Renal cortical epithelial cell (primary cell): ENCODE measurements around the gene TEX261. TPM values are rescaled to one million over a fixed set of nuclear protein-coding genes. Genes with fewer than 3 reads are reported as not detected.
"Not testable (repeated sequence)": the region's sequence is repeated elsewhere in the genome, so short reads cannot be mapped to it uniquely, and the experiment has no call there.

Source experiments
- DNase-seq: peaks from one replicate; pipeline ENCODE4 v3.0.0-alpha.2; 2011; ENCODE audit warnings: low read depth
- total RNA-seq: library from RNA; depleted of rRNA; stranded (reverse); fragments of >200 nt; gene quantifications from 2 replicates; pipeline ENCODE4 v1.2.3, GENCODE V29; 2014

Gene TEX261
- total RNA-seq: 40.7 and 50.2 TPM in 2 replicates

- peak; percentile 47 for DNase-seq
These were observed at the start of gene TEX261 for GRCh38 chr2:70994699-70995425. TEX261 (minus strand) TSS chr2:70994873; CDS start chr2:70994757, 116 bp downstream.

DNA sequence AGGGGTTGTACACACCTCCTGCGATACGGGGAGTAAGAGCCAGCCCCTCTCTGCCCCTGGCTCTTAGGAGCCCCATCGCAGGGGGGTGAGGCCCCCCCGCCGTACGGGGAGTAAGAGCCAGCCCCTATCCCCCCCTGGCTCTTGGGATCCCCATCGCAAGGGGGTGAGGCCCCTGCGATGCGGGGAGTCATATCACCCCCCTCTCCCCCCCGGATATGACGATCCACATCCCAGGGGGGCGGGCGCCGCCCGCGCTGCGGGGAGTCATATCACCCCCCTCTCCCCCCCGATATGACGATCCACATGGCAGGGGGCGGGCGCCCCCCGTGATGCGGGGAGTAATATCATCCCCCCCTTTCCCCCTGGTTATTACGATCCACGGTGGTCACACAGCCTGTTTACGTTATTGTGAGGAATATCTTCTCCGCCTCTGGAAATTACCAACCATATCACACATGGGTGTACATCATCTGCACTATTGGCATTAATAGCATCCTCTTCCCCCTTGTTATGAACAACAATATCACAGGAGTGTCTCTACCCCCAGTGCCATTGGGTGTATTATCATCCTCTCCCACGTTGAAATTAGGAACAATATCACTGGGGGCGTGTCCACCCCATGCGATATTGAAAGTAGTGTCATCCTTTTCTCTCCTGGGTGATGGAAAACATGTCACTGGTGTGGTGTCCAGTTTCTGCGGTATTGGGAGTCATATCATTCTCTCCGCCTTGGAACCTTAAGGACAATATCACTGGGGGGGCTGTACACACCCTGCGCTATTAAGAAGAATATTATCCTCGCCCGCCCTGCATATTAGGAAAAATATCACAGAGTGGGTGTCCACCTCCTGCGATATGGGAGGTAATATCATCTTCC lies 49.1 kb upstream of the TEX261 start:
- no peak for DNase-seq

DNA sequence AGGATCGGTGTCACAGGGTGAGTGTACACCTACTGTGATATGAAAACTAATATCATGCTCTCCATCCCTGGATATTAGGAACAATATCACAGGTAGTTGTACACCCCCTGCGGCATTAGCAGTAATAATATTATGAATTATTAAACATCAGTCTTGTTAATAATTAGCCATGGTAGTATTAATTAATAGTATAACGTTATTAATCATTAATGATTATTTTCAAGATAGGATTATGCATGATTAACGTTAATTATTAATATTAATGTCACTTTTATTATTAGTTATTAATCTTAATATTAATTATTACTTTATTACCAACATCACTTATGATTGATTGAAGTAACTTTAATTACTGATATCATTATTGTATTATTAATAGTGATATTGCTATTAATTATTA lies 47.6 kb upstream of the TEX261 start:
- DNase-seq: no peak

- not testable (repeated sequence) for DNase-seq
These were observed 41.6 kb upstream of the TEX261 start for GRCh38 chr2:71036296-71036695.

GRCh38 chr2:71023553-71024243 lies 29.0 kb upstream of the TEX261 start:
- peak; percentile 3 for DNase-seq

DNA sequence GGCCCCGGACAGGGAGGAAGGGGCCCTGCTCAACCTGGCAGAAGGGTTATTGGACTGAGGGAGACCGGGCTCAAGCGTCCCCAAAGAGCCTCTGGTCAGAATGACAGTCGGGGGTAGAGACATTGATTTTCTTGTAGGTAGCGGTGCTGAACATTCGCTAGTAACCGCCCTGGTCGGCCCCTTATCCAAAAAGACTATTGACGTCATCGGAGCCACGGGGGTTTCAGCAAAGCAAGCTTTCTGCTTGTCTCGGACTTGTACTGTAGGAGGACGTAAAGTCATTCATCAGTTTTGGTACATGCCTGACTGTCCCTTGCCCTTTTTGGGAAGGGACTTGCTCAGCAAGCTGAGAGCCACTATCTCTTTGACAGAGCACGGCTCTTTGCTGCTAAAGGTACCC lies 26.7 kb upstream of the TEX261 start:
- DNase-seq: not testable (repeated sequence)

- DNase-seq: not testable (repeated sequence)
These were observed 25.3 kb upstream of the TEX261 start for GRCh38 chr2:71019989-71020388.

DNA sequence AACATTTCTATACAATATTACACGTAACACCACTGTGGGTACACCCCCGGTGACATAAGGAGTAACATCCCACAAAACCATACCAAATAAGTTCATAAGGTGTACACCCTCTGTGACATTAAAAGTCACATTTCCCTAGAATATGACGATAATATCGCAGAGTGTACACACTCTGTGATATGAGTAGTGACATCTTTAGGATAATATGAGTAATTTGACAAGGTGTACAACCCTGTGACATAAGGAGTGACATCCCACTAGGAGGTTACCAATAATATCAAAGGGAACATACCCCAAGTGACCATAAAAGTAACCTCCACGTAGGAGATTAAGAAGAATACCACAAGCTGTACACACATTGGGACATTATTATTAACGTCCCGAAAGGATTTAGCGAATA lies 24.0 kb upstream of the TEX261 start:
- DNase-seq: no peak

DNA sequence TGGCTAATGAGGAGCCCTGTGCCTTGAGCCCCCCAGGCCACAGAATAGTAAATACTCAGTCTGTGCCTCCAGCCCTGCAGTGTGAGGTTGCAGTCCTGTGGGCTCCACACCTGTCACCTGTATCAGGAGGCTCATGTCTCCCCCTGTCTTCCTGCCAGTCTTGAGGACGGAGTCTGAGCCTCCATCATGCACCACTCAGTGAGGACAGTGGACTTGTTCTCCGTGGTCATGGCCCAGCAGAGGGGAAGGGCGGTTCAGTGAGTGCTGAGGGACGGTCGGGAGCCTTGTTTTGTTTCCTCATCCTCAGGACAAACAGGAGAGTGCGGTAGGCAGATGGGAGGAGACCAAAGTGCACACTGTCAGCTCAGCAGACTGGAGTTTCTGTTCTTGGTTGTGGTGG lies 17.1 kb upstream of the TEX261 start:
- not testable (repeated sequence) for DNase-seq

DNA sequence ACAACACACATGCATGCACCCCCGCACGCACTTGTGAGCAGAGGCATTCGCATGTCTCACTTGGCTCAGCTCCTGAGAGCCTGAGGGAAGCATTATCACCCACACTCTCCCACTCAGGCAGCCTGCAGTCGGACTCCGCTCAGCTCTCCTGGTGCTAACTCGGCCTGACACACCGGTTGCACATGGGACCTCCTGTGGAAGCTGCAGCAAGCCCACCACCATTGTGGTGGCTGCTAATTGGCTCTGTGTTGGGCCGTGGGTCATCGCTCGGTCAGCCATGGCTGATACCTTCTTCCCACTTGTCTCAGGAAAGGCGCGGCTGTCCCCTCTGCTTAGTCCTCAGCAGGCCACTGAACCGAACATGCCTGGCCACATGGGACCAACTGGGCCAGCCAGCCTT lies 13.7 kb upstream of the TEX261 start:
- no peak for DNase-seq

DNA sequence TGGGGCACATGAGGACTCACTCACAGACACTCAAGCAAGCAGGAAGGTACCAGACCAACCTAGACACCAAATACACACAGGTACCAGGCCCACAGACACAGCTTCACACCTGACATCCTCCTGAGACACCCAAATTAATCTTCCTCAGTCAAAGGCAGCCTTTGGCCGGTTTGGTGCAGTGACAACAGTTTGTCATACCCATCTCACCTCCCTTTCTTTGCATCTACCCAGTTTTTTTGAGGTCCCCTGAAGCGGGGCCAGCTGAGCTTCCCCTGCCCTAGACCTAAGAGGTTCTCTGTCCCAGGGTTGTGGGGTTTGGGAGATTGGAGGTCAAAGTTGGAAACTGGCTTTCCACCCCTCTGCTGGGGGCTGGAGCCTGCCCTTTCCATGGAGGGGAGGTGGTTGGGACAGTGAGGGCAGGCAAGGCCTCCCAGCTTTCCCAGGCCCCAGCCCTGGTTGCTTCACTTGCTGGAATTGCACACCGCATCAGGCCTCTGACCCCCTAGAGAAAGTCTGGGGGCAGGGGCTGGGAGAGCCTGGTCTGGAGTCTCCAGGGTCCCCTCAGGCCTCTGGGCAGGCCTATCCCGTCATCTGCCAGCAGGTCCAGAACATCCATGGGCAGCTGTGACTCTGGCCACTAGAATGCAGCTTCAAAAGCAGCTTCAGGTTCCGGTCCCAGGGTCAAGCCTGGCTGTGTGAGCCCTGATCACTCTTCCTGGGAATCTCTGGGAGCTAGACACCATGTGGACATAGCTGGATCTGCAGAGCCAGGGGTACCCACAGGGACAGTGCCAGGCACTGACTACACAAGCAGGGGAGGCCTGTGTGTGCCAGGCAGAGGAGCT lies 12.5 kb upstream of the TEX261 start:
- DNase-seq: no peak

- DNase-seq: no peak
These were observed 11.7 kb upstream of the TEX261 start for GRCh38 chr2:71006323-71006722.

DNA sequence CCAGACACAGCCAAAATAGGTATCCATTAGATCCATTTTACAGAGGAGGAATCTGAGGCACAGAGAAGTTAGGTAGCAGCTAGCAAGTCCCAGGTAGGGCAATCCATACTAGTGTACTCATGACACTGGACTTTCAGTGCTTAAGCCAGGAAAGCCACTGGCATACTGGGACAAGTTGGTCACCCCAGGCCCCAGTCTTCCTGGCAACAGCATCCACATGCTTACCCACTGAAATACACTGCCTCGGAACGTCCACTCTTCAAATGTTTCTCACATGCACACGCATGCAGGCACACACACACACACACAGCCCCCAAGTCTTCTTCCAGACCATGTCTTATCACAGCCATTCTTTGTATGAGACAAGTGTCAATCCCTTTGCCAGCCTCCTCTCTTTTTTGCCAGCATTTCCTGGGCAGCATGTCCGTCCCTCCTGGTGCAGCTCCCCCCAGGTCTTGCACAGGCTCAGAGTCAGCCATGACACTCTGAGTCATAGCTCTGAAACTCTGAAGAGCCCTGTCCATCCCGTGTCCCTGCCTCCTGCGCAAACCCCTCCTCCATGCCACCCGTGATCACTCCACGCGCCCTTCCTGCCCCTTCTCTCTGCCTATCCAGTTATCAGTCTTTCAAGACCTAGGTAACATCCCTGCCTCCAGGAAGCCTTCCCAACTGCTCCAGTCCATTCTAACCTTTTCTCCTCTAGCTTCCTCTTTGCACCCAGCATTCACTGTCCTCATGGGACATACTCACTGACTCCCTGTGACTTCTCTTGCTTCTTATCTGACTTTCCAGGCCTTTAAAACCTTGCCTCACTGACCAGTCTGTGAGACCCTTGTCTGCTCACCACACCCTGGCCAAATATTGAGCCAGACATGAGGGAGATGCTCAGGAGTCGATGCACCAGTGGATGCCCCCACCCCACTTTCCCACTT lies 10.9 kb upstream of the TEX261 start:
- no peak for DNase-seq

DNA sequence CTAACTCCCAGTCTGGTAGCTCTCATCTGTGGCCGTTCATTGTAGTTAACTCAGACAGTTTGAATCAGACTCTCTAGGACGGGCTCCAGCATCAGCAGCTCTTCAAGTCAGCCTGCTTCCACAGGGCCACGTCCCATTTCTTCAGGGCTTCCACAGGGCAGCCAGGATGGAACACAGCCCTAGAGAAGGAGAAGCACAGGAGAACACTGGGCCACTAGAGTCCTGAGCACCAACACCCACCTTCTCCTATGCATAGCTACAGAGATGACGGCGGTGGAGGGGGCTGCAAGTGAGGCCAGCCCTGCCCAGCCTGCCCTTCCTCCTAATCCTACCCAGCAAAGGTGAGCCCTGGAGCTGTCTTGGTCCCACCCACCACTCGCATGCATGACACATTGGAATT lies 10.2 kb upstream of the TEX261 start:
- DNase-seq: no peak

GRCh38 chr2:71003966-71004755 lies 9.5 kb upstream of the TEX261 start:
- DNase-seq: no peak

DNA sequence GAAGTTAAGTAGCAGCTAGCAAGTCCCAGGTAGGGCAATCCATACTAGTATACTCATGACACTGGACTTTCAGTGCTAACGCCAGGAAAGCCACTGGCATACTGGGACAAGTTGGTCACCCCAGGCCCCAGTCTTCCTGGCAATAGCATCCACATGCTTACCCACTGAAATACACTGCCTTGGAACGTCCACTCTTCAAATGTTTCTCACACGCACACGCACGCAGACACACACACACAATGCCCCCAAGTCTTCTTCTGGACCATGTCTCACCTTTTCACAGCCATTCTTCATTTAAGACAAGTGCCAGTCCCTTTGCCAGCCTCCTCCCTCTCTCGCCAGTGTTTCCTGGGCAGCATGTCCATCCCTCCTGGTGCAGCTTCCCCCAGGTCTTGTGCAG lies 8.7 kb upstream of the TEX261 start:
- no peak for DNase-seq

DNA sequence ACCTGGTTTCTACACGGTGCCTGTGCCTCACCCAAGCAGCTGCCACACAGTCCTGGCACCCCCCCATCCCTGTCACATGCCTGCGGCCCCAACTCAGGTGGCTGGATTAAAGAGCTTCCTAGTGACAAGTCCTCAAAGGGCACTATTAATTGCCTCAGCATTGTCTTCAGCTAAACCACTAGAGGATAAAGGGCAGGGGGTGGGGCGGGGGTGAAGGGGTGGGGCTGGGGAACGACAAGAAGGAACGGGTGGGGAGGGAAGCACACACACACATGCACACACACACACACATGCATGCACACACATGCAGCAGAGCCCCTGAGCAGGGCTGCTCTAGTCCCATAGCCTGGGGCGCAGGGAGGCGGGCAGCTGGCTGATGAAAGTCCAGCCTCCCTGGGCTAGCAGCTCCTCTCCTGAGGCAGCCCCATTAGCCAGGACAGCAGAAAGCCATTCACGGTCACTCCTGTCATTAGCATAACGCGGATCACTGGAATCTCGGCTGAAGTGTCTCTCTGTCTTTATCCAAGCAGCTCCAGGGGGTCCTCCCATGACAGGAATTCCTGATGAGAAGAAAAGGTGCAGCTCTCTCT lies 7.4 kb upstream of the TEX261 start:
- DNase-seq: no peak

DNA sequence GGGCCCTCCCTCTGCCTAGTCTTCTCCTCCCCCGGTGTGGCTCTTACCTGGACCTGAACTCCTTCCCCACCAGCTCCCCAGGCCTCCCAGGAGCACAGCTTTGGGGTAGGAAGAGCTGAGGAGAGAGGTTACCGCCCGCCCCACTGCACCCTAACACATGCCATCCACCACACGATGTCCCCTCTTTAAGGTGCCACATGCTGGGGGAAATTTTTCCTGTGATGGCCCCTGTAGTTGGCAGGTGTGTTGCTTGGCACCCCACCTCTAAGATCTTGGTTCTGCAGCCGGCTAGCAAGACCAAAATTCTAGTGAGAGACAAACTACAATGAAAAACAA lies 6.9 kb upstream of the TEX261 start:
- no peak for DNase-seq
